IPS-18a (cell line): ENCODE results near the gene PHYKPL.

Experiments
- H3K27ac ChIP-seq: one replicate; pipeline ENCODE4 v1.5.1; 2013; ENCODE audit warnings: low read length
- H3K27me3 ChIP-seq: one replicate; pipeline ENCODE4 v1.6.1; 2013; ENCODE audit warnings: mild to moderate bottlenecking, low read length; ENCODE audit not compliant: control insufficient read depth, insufficient read depth
- H3K36me3 ChIP-seq: one replicate; pipeline ENCODE4 v1.6.1; 2013; ENCODE audit warnings: low read depth, low read length; ENCODE audit not compliant: control insufficient read depth
- H3K4me1 ChIP-seq: one replicate; pipeline ENCODE4 v1.6.1; 2013; ENCODE audit warnings: low read depth, low read length; ENCODE audit not compliant: control insufficient read depth
- H3K4me3 ChIP-seq: one replicate; pipeline ENCODE4 v1.5.1; 2013; ENCODE audit warnings: low read length
- H3K9ac ChIP-seq: one replicate; pipeline ENCODE4 v1.6.1; 2013; ENCODE audit warnings: mild to moderate bottlenecking, low read length, moderate library complexity
- H3K9me3 ChIP-seq: one replicate; pipeline ENCODE4 v1.6.1; 2013; ENCODE audit warnings: low read depth, low read length; ENCODE audit not compliant: control insufficient read depth

The PHYKPL gene

GRCh38 chr5:178273665-178274541 lies 41.3 kb upstream of the PHYKPL start:
- H3K4me3 ChIP-seq: no peak overlapping the region
- no peak overlapping the region for H3K9ac ChIP-seq
- no peaks in the 10 kb centered on the region for H3K36me3 ChIP-seq
- H3K4me1 ChIP-seq: no peaks in the 10 kb centered on the region
- H3K27me3 ChIP-seq: peaks cover 3% of the 10 kb centered on the region
- no peaks in the 10 kb centered on the region for H3K9me3 ChIP-seq
- no peak overlapping the region for H3K27ac ChIP-seq

DNA sequence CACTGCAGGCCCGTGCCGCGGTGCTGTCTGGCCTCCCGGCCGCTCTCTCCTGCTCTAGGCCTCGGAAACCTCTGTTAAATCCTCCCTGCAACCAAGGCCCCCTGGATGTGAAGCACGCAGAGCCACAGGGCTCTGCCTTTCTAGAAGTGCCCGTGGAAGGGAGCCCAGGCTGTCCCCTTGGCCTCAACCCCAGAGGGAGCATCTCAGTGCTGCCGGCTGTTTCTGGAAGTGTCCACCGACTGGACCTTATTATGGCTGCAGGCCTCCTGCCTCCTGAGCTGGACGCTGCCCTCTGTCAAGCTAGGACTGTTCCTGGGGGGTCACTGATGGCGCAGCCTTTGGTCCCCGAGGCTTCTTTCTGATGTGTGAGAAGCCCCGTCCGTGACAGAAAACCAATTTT lies 40.4 kb upstream of the PHYKPL start:
- H3K9ac ChIP-seq: no peak overlapping the region
- no peak overlapping the region for H3K27ac ChIP-seq
- H3K36me3 ChIP-seq: no peaks in the 10 kb centered on the region
- H3K4me1 ChIP-seq: no peaks in the 10 kb centered on the region
- H3K9me3 ChIP-seq: no peaks in the 10 kb centered on the region
- no peak overlapping the region for H3K4me3 ChIP-seq
- H3K27me3 ChIP-seq: no peaks in the 10 kb centered on the region

DNA sequence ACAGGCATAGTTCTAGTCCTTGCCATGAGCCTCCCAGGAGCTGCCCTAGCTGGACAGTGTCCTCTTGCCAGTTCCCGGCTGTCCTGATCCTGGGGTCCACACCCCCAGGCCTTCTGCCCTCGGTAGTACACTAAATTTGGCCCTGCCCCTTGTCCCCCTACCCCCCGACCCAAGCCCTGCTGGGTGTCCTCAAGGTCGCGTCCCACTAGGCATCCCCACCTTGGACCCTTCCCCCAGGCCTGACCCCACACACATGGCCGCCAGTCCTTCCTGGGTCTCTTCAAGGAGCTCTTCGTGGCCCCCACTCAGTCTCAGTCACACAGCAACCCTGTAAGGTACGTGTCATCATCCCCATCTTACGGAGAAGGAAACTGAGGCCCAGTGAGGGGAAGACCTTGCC lies 40.0 kb upstream of the PHYKPL start:
- no peaks in the 10 kb centered on the region for H3K27me3 ChIP-seq
- no peak overlapping the region for H3K4me3 ChIP-seq
- H3K9ac ChIP-seq: no peak overlapping the region
- H3K4me1 ChIP-seq: no peaks in the 10 kb centered on the region
- H3K36me3 ChIP-seq: no peaks in the 10 kb centered on the region
- H3K27ac ChIP-seq: no peak overlapping the region
- H3K9me3 ChIP-seq: no peaks in the 10 kb centered on the region

DNA sequence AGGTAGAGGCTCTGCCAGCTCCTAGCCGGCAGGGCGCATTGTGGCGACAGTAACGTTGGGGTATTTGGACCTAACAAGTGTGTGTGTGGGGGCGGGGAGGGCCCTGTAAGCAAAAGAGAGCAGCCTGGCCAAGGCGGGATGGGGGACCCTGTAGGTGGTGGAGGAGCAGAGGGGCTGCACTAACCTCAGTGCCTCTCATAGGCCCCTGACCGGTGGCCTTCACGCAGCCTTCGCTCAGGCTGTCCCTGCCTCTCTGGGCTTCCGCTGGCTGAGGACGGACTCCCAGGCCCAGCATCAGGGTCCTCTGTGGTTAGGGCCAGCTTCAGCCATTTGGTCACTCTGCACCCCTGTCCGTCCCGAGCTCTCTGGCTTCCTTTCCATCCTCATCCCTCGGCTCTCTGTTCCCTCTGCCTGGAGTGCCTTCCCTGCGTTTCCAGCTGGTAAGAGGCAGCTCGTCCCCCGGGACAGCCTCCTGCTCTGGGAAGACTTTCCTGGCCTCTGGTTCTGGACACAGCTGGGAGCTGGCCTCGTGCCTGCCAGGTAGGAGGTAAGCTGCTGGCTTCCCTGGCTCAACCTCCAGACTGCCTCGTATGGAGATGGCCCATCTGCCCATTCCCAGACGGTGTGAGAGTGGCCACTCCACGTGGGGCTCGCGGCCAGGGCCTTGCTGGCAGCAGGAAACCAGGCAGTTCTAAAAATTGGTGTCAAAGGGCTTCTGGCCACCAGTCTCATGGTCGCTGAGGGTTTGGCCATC lies 39.3 kb upstream of the PHYKPL start:
- no peaks in the 10 kb centered on the region for H3K9me3 ChIP-seq
- H3K4me3 ChIP-seq: no peak overlapping the region
- no peaks in the 10 kb centered on the region for H3K4me1 ChIP-seq
- H3K36me3 ChIP-seq: no peaks in the 10 kb centered on the region
- H3K27me3 ChIP-seq: no peaks in the 10 kb centered on the region
- no peak overlapping the region for H3K27ac ChIP-seq
- no peak overlapping the region for H3K9ac ChIP-seq

DNA sequence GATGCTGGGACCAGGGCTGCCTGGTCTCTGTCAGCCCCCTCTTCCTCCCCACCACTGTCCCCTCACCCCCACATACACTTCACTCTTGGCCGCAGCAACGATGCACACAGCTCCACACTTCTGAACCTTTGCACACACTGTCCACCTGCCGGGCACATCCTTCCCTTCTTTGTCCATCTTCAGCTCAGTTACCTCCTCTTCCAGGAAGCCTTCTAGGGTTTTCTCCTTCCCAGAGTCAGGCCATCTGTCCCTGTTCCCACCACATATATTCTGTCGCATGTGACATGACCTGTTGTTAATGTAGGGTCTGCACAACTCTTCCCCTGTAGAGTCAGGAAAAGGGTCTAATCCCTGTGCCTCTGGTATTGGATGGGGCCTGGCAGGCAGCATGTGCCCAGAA lies 38.6 kb upstream of the PHYKPL start:
- H3K9me3 ChIP-seq: no peaks in the 10 kb centered on the region
- no peaks in the 10 kb centered on the region for H3K27me3 ChIP-seq
- no peak overlapping the region for H3K4me3 ChIP-seq
- H3K27ac ChIP-seq: no peak overlapping the region
- H3K9ac ChIP-seq: no peak overlapping the region
- no peaks in the 10 kb centered on the region for H3K4me1 ChIP-seq
- no peaks in the 10 kb centered on the region for H3K36me3 ChIP-seq

- Histone ChIP-seq H3K4me3 (no peak overlapping the region), H3K27ac (no peak overlapping the region), H3K4me1 (no peaks in the 10 kb centered on the region), H3K36me3 (no peaks in the 10 kb centered on the region), H3K9ac (no peak overlapping the region), H3K9me3 (no peaks in the 10 kb centered on the region), H3K27me3 (no peaks in the 10 kb centered on the region)
These were observed 36.9 kb upstream of the PHYKPL start for GRCh38 chr5:178269499-178269898.

DNA sequence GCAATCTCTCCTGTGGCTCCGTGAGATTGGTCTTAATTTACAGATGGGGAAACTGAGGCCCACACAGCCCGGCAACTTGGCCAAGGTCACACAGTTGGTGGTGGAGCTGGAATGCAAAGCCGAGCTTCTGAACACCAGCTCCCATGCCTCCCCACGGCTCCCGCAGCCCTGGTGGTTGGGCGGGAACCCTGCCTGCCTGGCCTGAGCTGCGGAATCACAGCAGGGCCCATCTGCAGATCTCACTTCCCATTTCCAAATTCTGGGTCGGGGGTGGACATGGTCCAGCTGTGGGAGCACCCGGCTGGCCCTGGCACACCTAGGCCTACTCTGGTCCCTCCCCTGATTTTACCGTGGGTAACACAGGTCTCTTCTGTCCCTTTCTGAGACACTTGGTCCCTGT lies 35.3 kb upstream of the PHYKPL start:
- H3K36me3 ChIP-seq: no peaks in the 10 kb centered on the region
- H3K9ac ChIP-seq: no peak overlapping the region
- no peaks in the 10 kb centered on the region for H3K4me1 ChIP-seq
- no peaks in the 10 kb centered on the region for H3K9me3 ChIP-seq
- H3K4me3 ChIP-seq: no peak overlapping the region
- no peaks in the 10 kb centered on the region for H3K27me3 ChIP-seq
- no peak overlapping the region for H3K27ac ChIP-seq

DNA sequence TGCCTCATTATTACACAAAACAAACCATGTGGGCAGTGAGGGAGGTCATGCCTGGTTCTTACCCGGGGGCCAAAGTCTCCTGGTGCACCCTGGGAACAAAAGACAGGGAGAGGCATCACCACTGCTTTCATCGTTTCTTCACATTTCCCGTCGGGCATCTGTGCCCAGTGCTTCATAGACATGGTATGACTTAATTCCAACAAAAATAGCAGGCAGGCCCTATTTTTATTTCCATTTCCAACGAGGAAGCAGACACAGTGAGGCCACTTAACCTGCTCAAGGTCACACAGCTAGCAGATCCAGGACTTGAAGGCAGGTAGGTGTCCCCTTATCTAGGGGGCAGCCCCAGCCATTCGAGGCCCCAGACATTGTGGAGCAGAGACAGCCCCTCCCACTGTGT lies 34.6 kb upstream of the PHYKPL start:
- H3K36me3 ChIP-seq: no peaks in the 10 kb centered on the region
- H3K27ac ChIP-seq: no peak overlapping the region
- no peak overlapping the region for H3K4me3 ChIP-seq
- H3K9me3 ChIP-seq: no peaks in the 10 kb centered on the region
- H3K4me1 ChIP-seq: no peaks in the 10 kb centered on the region
- no peaks in the 10 kb centered on the region for H3K27me3 ChIP-seq
- no peak overlapping the region for H3K9ac ChIP-seq

GRCh38 chr5:178266581-178266980 lies 34.0 kb upstream of the PHYKPL start:
- H3K27me3 ChIP-seq: no peaks in the 10 kb centered on the region
- H3K9me3 ChIP-seq: no peaks in the 10 kb centered on the region
- H3K9ac ChIP-seq: no peak overlapping the region
- H3K4me3 ChIP-seq: no peak overlapping the region
- H3K4me1 ChIP-seq: no peaks in the 10 kb centered on the region
- H3K27ac ChIP-seq: no peak overlapping the region
- no peaks in the 10 kb centered on the region for H3K36me3 ChIP-seq

GRCh38 chr5:178265746-178266145 lies 33.1 kb upstream of the PHYKPL start:
- Histone ChIP-seq H3K9ac (no peak overlapping the region), H3K9me3 (no peaks in the 10 kb centered on the region), H3K27me3 (no peaks in the 10 kb centered on the region), H3K4me1 (no peaks in the 10 kb centered on the region), H3K36me3 (no peaks in the 10 kb centered on the region), H3K4me3 (no peak overlapping the region), H3K27ac (no peak overlapping the region)

- Histone ChIP-seq H3K36me3 (no peaks in the 10 kb centered on the region), H3K9me3 (no peaks in the 10 kb centered on the region), H3K9ac (no peak overlapping the region), H3K4me1 (no peaks in the 10 kb centered on the region), H3K27ac (no peak overlapping the region), H3K27me3 (no peaks in the 10 kb centered on the region), H3K4me3 (no peak overlapping the region)
These were observed 31.4 kb upstream of the PHYKPL start for GRCh38 chr5:178264044-178264443.
